Fibroblast of lung (primary cell): ENCODE measurements around the gene CXCL6. TPM values are rescaled to one million over a fixed set of nuclear protein-coding genes. Genes with fewer than 3 reads are reported as not detected.
A peak's percentile ranks its signal among the peaks of the same experiment; 100 is the strongest.

ENCODE experiments used
- DNase-seq, 2 donors: peaks; one replicate each; pipeline versions ENCODE4 v3.0.0 to v3.0.0-alpha.2; 2010; ENCODE audit warnings: low read depth in 2 of 2
- H2AFZ ChIP-seq: 2 replicates; pipeline ENCODE4 v1.5.1; 2012; ENCODE audit warnings: low read length, control low read depth, inconsistent platforms
- H3K27ac ChIP-seq: 2 replicates; pipeline ENCODE4 v1.5.1; 2011; ENCODE audit warnings: low read length, control low read depth; ENCODE audit not compliant: insufficient read depth
- H3K27me3 ChIP-seq: 2 replicates; pipeline ENCODE4 v1.5.1; 2011; ENCODE audit warnings: mild to moderate bottlenecking, low read length; ENCODE audit not compliant: control insufficient read depth, insufficient read depth
- H3K36me3 ChIP-seq: 2 replicates; pipeline ENCODE4 v1.5.1; 2011; ENCODE audit warnings: low read length; ENCODE audit not compliant: control insufficient read depth, insufficient read depth
- H3K4me1 ChIP-seq: 2 replicates; pipeline ENCODE4 v1.5.1; 2011; ENCODE audit warnings: low read length; ENCODE audit not compliant: control insufficient read depth, insufficient read depth; ENCODE audit errors: extremely low read depth
- H3K4me2 ChIP-seq: 2 replicates; pipeline ENCODE4 v1.5.1; 2011; ENCODE audit warnings: low read length, control low read depth; ENCODE audit not compliant: insufficient read depth; ENCODE audit errors: extremely low read depth
- H3K4me3 ChIP-seq, 4 experiments: fragments of 200-600 bp in 1 of 4; sonication (generic) in 1 of 4; replicated peaks in 1 of 4; 2 replicates each; pipeline ENCODE4 v1.5.1; 2011 to 2016; ENCODE audit warnings: low read length in 4 of 4, low read depth in 3 of 4, mild to moderate bottlenecking in 3 of 4, control low read depth in 2 of 4, inconsistent platforms in 1 of 4, mixed read lengths in 1 of 4; ENCODE audit not compliant: insufficient read depth in 1 of 4; ENCODE audit errors: control extremely low read depth in 1 of 4
- H3K79me2 ChIP-seq: 2 replicates; pipeline ENCODE4 v1.5.1; 2012; ENCODE audit warnings: mild to moderate bottlenecking, low read length, inconsistent platforms; ENCODE audit not compliant: control insufficient read depth, insufficient read depth
- H3K9ac ChIP-seq: 2 replicates; pipeline ENCODE4 v1.5.1; 2011; ENCODE audit warnings: mild to moderate bottlenecking, low read length, control low read depth; ENCODE audit not compliant: insufficient read depth
- H3K9me3 ChIP-seq: 2 replicates; pipeline ENCODE4 v1.5.1; 2012; ENCODE audit warnings: low read depth, low read length; ENCODE audit not compliant: control insufficient read depth, insufficient read depth
- H4K20me1 ChIP-seq: 2 replicates; pipeline ENCODE4 v1.5.1; 2011; ENCODE audit warnings: low read length; ENCODE audit not compliant: control insufficient read depth, insufficient read depth; ENCODE audit errors: extremely low read depth
- CTCF ChIP-seq, 2 donors: IDR thresholded peaks in 1 of 2; conservative IDR thresholded peaks in 1 of 2; 1 replicate in 1 of 2; 2 replicates in 1 of 2; pipeline ENCODE4 v1.5.1; 2011 to 2012; ENCODE audit warnings: low read length in 2 of 2, control low read depth in 1 of 2, inconsistent platforms in 1 of 2, low read depth in 1 of 2, mild to moderate bottlenecking in 1 of 2
- EZH2 ChIP-seq: IDR thresholded peaks from 2 replicates; pipeline ENCODE4 v1.5.1; 2012; ENCODE audit warnings: low read length, control low read depth, mild to moderate bottlenecking; ENCODE audit errors: missing control alignments
- polyA plus RNA-seq, 2 donors: library from polyadenylated mRNA; depleted of rRNA in 1 of 2; stranded (reverse) in 1 of 2; unstranded in 1 of 2; fragments of >200 nt; gene quantifications; 2 replicates each; pipeline ENCODE4 v1.2.1, GENCODE V29; 2011 to 2012; ENCODE audit warnings: missing spikeins in 1 of 2
- total RNA-seq: library from RNA; depleted of rRNA; stranded (reverse); fragments of >200 nt; gene quantifications from 2 replicates; pipeline ENCODE4 v1.2.1, GENCODE V29; 2014

CXCL6 gene
- total and polyA plus RNA-seq, 2 donors (not counting 1 experiment from before 2014, with no cell fraction given), result 0.17 to 0.66 TPM

DNA sequence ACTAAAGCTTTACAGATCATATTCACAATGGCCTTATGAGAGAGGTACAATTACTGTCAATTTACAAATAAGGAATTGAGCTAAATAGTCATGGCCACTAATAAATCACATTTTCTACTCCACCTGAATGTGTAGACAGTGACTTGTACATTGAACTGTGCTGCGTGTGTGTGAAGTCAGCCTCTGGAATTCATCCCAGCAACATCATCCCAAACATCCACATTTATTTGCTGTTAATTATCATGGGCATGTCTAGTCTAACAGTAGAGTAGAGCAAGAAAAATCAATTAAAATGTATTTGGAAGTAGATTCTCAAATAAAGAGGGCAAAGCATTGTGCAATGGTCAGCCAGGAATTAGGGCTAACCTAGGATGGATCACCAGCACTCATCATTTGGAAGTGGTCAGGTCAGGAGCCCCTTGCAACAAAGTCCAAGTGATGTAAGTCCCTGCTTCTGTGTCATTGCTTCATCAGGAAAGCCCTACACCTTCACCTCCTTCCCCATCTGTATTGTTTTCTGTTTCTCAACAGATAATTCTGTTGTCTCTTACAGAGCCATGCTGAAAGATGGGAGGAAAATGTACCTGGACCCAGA is 11.8 kb downstream of the CXCL6 start:
- no peaks in the 10 kb centered on the region for H4K20me1 ChIP-seq
- no peak overlapping the region for H3K4me3 ChIP-seq
- no peak overlapping the region for H3K27ac ChIP-seq
- no peaks in the 10 kb centered on the region for H3K9me3 ChIP-seq
- no peak overlapping the region for H3K4me2 ChIP-seq
- TF ChIP-seq CTCF (conservative IDR thresholded peaks at IDR 0.05 in 1 of 2, IDR thresholded peaks at IDR 0.05 in 1 of 2; ENCODE audit: low read depth in 1 of 2, low read length in 2 of 2) (no peak), EZH2 (no peak)
- H3K79me2 ChIP-seq, result no peaks in the 10 kb centered on the region
- no peaks in the 10 kb centered on the region for H3K27me3 ChIP-seq
- no peak overlapping the region for H2AFZ ChIP-seq
- no peak for DNase-seq
- no peak overlapping the region for H3K9ac ChIP-seq
- no peaks in the 10 kb centered on the region for H3K36me3 ChIP-seq
- H3K4me1 ChIP-seq, result peaks cover 7% of the 10 kb centered on the region

- Histone ChIP-seq H3K4me2 (no peak overlapping the region), H2AFZ (no peak overlapping the region), H3K79me2 (no peaks in the 10 kb centered on the region), H3K27me3 (no peaks in the 10 kb centered on the region), H3K9ac (no peak overlapping the region), H4K20me1 (no peaks in the 10 kb centered on the region), H3K4me3 (no peak overlapping the region), H3K9me3 (no peaks in the 10 kb centered on the region), H3K27ac (no peak overlapping the region), H3K36me3 (no peaks in the 10 kb centered on the region), H3K4me1 (no peaks in the 10 kb centered on the region)
- TF ChIP-seq CTCF (conservative IDR thresholded peaks at IDR 0.05 in 1 of 2, IDR thresholded peaks at IDR 0.05 in 1 of 2; ENCODE audit: low read depth in 1 of 2, low read length in 2 of 2), result no peak
- TF ChIP-seq EZH2, result no peak
- DNase-seq, result peak in 1 of 2 donors; percentile 39
Measured at GRCh38 chr4:73850261-73850970, 13.9 kb downstream of the CXCL6 start.

DNA sequence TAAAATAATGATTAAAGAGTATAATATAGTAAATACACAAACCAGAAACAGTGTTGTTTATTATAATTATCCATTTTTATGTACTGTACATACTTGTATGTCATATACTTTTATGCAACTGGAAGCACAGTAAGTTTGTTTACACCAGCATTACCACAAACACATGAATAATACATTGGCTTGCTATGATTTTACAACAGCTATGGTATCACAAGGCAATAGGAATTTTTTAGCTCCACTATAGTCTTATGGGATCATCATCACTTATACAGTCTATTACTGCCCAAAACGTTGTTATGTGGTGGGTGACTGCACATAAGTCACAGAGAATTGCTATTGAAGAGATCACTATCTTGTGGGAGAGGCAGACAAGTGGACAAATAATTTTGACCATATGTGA is 14.8 kb downstream of the CXCL6 start:
- Histone ChIP-seq H3K27ac (no peak overlapping the region), H3K9me3 (no peaks in the 10 kb centered on the region), H4K20me1 (no peaks in the 10 kb centered on the region), H3K9ac (no peak overlapping the region), H3K79me2 (no peaks in the 10 kb centered on the region), H3K4me3 (no peak overlapping the region), H3K4me1 (no peaks in the 10 kb centered on the region), H3K27me3 (no peaks in the 10 kb centered on the region), H3K36me3 (no peaks in the 10 kb centered on the region), H2AFZ (no peak overlapping the region), H3K4me2 (no peak overlapping the region)
- TF ChIP-seq CTCF (conservative IDR thresholded peaks at IDR 0.05 in 1 of 2, IDR thresholded peaks at IDR 0.05 in 1 of 2; ENCODE audit: low read depth in 1 of 2, low read length in 2 of 2), result no peak
- TF ChIP-seq EZH2, result no peak
- DNase-seq, result no peak
